Neural crest cell (in vitro differentiated cells): Measurements from ENCODE around the gene TMEFF2. TPM values are rescaled to one million over a fixed set of nuclear protein-coding genes. Genes with fewer than 3 reads are reported as not detected.
A peak's percentile ranks its signal among the peaks of the same experiment; 100 is the strongest.

Source experiments
- DNase-seq: peaks from one replicate; pipeline ENCODE4 v3.0.0; 2021; ENCODE audit warnings: low read depth, mixed read lengths, low spot score
- H3K27ac Mint-ChIP-seq: one replicate; pipeline ENCODE4 v1.8.0; 2021; ENCODE audit warnings: mild to moderate bottlenecking, mixed read lengths; ENCODE audit not compliant: unreplicated experiment
- H3K27me3 Mint-ChIP-seq: 2 replicates; pipeline ENCODE4 v1.8.0; 2021; ENCODE audit warnings: low read depth, mild to moderate bottlenecking, mixed read lengths
- H3K36me3 Mint-ChIP-seq: 2 replicates; pipeline ENCODE4 v1.8.0; 2021; ENCODE audit warnings: low read depth, mild to moderate bottlenecking, mixed read lengths
- H3K4me1 Mint-ChIP-seq: 2 replicates; pipeline ENCODE4 v1.8.0; 2021; ENCODE audit warnings: mixed read lengths
- H3K4me3 Mint-ChIP-seq: one replicate; pipeline ENCODE4 v1.8.0; 2021; ENCODE audit warnings: mild to moderate bottlenecking, mixed read lengths
- H3K9me3 Mint-ChIP-seq: 2 replicates; pipeline ENCODE4 v1.8.0; 2021; ENCODE audit warnings: mixed read lengths
- long read RNA-seq: library from polyadenylated mRNA; unstranded; transcript quantifications from one replicate; pipeline ENCODE4 v2.0.0, GENCODE V29; 2020
- total RNA-seq: library from RNA; stranded (reverse); gene quantifications from 2 replicates; pipeline ENCODE4 v1.2.1, GENCODE V29; 2021
- TF ChIP-seq, protein P1 (sequence below): fragments of 200-600 bp; sonication (generic); conservative IDR thresholded peaks from 2 replicates; pipeline ENCODE4 v1.5.0; 2021; ENCODE audit warnings: antibody characterized with exemption, mild to moderate bottlenecking

Gene TMEFF2, protein sequence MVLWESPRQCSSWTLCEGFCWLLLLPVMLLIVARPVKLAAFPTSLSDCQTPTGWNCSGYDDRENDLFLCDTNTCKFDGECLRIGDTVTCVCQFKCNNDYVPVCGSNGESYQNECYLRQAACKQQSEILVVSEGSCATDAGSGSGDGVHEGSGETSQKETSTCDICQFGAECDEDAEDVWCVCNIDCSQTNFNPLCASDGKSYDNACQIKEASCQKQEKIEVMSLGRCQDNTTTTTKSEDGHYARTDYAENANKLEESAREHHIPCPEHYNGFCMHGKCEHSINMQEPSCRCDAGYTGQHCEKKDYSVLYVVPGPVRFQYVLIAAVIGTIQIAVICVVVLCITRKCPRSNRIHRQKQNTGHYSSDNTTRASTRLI
- total RNA-seq: 1.8 and 2.9 TPM in 2 replicates
- long read RNA-seq, transcript TMEFF2-201 (10 exons, 2,604 nt): major isoform, 5 of 5 reads
- long read RNA-seq, partial matches to known transcripts: 0 of 5 reads
- long read RNA-seq, other reads (novel, unspliced or antisense): 0 of 5 reads

DNA sequence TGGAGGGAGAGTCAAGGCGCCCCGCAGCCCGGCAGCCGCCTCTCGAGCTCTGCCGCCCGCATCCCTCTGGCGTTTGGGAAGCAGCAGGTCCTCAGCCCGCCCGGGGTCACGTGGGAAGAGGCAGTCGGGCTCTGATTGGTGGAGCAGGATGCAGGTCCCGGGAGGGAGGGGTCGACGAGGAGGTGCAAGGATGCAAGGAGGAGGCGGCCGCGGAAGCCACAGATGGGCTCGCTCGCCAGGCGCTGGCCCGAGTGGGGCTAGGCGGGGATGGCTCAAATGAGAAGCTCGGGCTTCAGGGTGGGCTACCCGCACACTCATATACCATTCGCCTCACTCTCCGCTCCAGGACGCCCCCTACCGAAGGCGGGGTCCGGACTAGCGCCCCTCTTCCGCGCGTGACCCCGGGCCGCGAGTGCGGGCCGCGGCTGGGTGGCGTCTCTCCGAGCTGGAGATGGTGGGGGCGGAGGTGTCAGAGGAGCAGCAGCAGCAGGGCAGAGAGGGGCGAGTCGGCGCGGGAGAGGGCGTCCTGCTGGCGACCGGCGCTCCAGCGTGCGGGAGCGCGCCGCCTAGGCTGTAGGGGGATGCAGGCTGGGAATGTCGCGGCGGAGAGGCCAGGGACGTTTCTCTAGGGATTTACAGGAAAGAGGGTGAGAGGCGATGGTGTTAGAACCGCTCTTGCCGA, at the start of gene TMEFF2:
TMEFF2 (minus strand) TSS at position 68 of the 682 bp plus-strand sequence. CDS start 409 bp downstream, outside the sequence.
- no peaks in the 10 kb centered on the region for H3K9me3 Mint-ChIP-seq
- H3K36me3 Mint-ChIP-seq: no peaks in the 10 kb centered on the region
- peak; percentile 88 for DNase-seq
- H3K4me3 Mint-ChIP-seq: peak within 1 kb of the TSS; percentile 81
- peaks cover 25% of the 10 kb centered on the region for H3K4me1 Mint-ChIP-seq
- peaks cover 82% of the 10 kb centered on the region for H3K27me3 Mint-ChIP-seq
- TF ChIP-seq, protein P1, sequence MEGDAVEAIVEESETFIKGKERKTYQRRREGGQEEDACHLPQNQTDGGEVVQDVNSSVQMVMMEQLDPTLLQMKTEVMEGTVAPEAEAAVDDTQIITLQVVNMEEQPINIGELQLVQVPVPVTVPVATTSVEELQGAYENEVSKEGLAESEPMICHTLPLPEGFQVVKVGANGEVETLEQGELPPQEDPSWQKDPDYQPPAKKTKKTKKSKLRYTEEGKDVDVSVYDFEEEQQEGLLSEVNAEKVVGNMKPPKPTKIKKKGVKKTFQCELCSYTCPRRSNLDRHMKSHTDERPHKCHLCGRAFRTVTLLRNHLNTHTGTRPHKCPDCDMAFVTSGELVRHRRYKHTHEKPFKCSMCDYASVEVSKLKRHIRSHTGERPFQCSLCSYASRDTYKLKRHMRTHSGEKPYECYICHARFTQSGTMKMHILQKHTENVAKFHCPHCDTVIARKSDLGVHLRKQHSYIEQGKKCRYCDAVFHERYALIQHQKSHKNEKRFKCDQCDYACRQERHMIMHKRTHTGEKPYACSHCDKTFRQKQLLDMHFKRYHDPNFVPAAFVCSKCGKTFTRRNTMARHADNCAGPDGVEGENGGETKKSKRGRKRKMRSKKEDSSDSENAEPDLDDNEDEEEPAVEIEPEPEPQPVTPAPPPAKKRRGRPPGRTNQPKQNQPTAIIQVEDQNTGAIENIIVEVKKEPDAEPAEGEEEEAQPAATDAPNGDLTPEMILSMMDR: peak; percentile 45
- peak within 1 kb of the TSS; percentile 45 for H3K27ac Mint-ChIP-seq

DNA sequence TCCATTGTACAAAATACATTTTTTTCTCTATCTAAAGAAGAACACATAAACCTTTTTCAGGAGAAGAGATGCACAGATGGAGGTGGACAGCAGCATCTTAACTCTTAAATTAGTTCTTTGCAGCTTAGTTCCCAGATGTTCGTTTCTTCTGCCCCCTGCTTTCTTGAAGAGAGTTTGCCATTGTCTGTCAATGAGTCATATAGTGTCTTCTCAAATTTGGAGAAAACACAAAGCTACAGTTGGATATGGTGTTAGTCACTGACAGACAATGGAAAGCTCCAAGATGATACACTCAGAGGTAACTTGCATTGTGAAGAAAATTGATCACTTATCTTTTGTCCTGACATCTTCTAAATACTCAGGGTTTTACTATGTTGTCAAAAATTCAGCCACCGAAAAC, 48.8 kb upstream of the TMEFF2 start:
- DNase-seq: no peak
- TF ChIP-seq, protein P1: no peak
- Mint-ChIP-seq H3K27me3 (no peaks in the 10 kb centered on the region), H3K4me1 (no peaks in the 10 kb centered on the region), H3K36me3 (no peaks in the 10 kb centered on the region), H3K9me3 (no peaks in the 10 kb centered on the region), H3K4me3 (no peak overlapping the region), H3K27ac (no peak overlapping the region)

- H3K36me3 Mint-ChIP-seq: no peaks in the 10 kb centered on the region
- TF ChIP-seq, protein P1: no peak
Observed at GRCh38 chr2:192236136-192236535, 41.4 kb upstream of the TMEFF2 start.

GRCh38 chr2:192230889-192231453, 36.2 kb upstream of the TMEFF2 start:
- TF ChIP-seq, protein P1: no peak
- Mint-ChIP-seq H3K4me1 (no peaks in the 10 kb centered on the region), H3K36me3 (no peaks in the 10 kb centered on the region), H3K27me3 (no peaks in the 10 kb centered on the region), H3K27ac (no peak overlapping the region), H3K4me3 (no peak overlapping the region), H3K9me3 (no peaks in the 10 kb centered on the region)
- DNase-seq: no peak

More at GRCh38 chr2:192236136-192236535, 41.4 kb upstream of the TMEFF2 start:
- no peak overlapping the region for H3K27ac Mint-ChIP-seq
- DNase-seq: no peak
- H3K4me1 Mint-ChIP-seq: no peaks in the 10 kb centered on the region
- H3K4me3 Mint-ChIP-seq: no peak overlapping the region
- H3K9me3 Mint-ChIP-seq: no peaks in the 10 kb centered on the region
- H3K27me3 Mint-ChIP-seq: no peaks in the 10 kb centered on the region

DNA sequence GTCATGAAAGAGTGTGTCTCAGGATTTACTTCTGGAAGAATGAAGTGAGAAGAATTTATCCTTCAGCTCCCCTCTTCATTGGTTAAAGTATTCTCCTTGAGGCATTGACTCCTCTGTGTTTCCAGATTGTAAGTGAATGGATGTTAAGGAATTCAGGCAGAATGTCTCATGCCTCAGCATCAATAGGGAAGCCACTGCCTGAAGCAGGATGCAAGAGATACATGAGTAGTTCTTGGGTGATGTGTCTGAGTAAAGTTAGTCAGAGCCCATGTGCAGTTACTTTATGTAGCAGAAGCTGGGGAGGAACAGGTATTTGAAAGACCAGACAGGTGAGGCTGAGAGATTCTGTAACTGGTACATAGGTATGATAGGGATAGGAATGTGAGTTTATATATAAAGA, 34.0 kb upstream of the TMEFF2 start:
- H3K36me3 Mint-ChIP-seq: no peaks in the 10 kb centered on the region
- H3K9me3 Mint-ChIP-seq: no peaks in the 10 kb centered on the region
- TF ChIP-seq, protein P1: no peak
- H3K4me1 Mint-ChIP-seq: no peaks in the 10 kb centered on the region
- H3K27me3 Mint-ChIP-seq: peaks cover 2% of the 10 kb centered on the region
- no peak overlapping the region for H3K27ac Mint-ChIP-seq
- no peak for DNase-seq
- H3K4me3 Mint-ChIP-seq: no peak overlapping the region
